A673 (cell line): ENCODE data around the gene MAP4K4. TPM values are rescaled to one million over a fixed set of nuclear protein-coding genes. Genes with fewer than 3 reads are reported as not detected.

Source experiments
- BruUV-seq: library from RNA; stranded (reverse); fragments of 400-500 nt; replicated peaks from 2 replicates; lab custom pipeline; 2021; lab: Mats Ljungman, UMichigan
- CTCF ChIA-PET: fragments of 300-600 bp; sonication (Branson Sonifier 250); formaldehyde crosslinking; loops from one replicate; lab custom pipeline; 2022; ENCODE audit warnings: antibody characterized with exemption; lab: Charles Lee
- POLR2A ChIA-PET: fragments of 300-600 bp; sonication (Branson Sonifier 250); formaldehyde crosslinking; loops from one replicate; lab custom pipeline; 2022; ENCODE audit warnings: antibody characterized with exemption; ENCODE audit not compliant: low non-redundant PET; lab: Charles Lee
- DNase-seq: peaks from one replicate; pipeline ENCODE4 v3.0.0-alpha.2; 2015; ENCODE audit warnings: low spot score
- H3K27ac ChIP-seq: fragments of 200-600 bp; sonication (generic); 2 replicates; pipeline ENCODE4 v1.5.1; 2016; ENCODE audit warnings: mixed run types, low read depth, mild to moderate bottlenecking, mixed read lengths, antibody characterized with exemption, low read length; ENCODE audit not compliant: poor library complexity, severe bottlenecking
- H3K27me3 ChIP-seq: fragments of 200-600 bp; sonication (generic); replicated peaks from 2 replicates; pipeline ENCODE4 v1.6.1; 2017; ENCODE audit warnings: mixed run types, low read depth, mild to moderate bottlenecking, mixed read lengths, antibody characterized with exemption, low read length; ENCODE audit not compliant: insufficient read depth, poor library complexity
- H3K36me3 ChIP-seq: fragments of 200-600 bp; sonication (generic); 2 replicates; pipeline ENCODE4 v1.6.1; 2016; ENCODE audit warnings: mixed run types, mild to moderate bottlenecking, mixed read lengths, antibody characterized with exemption, low read length; ENCODE audit not compliant: insufficient read depth, poor library complexity, severe bottlenecking
- H3K4me1 ChIP-seq: fragments of 200-600 bp; sonication (generic); 2 replicates; pipeline ENCODE4 v1.6.1; 2017; ENCODE audit warnings: mixed run types, mild to moderate bottlenecking, mixed read lengths, antibody characterized with exemption, low read length; ENCODE audit not compliant: insufficient read depth, poor library complexity, severe bottlenecking
- H3K4me3 ChIP-seq: fragments of 200-600 bp; sonication (generic); 2 replicates; pipeline ENCODE4 v1.5.1; 2016; ENCODE audit warnings: low read depth, mixed run types, mild to moderate bottlenecking, mixed read lengths, low read length; ENCODE audit not compliant: poor library complexity, severe bottlenecking
- H3K9me3 ChIP-seq: fragments of 200-600 bp; sonication (generic); 2 replicates; pipeline ENCODE4 v1.6.1; 2016; ENCODE audit warnings: mixed run types, low read depth, mild to moderate bottlenecking, mixed read lengths, antibody characterized with exemption, low read length; ENCODE audit not compliant: poor library complexity, severe bottlenecking
- CTCF ChIP-seq: fragments of 300-800, 200-600 bp; sonication (generic); conservative IDR thresholded peaks from 2 replicates; pipeline ENCODE4 v1.5.1; 2017; ENCODE audit warnings: low read depth, mild to moderate bottlenecking, antibody characterized with exemption, low read length, moderate library complexity, mixed read lengths
- EZH2 ChIP-seq: fragments of 200-600 bp; sonication (generic); IDR thresholded peaks from 2 replicates; pipeline ENCODE4 v1.6.1; 2017; ENCODE audit warnings: borderline replicate concordance, low read depth, mild to moderate bottlenecking, mixed read lengths, antibody characterized with exemption, low read length; ENCODE audit not compliant: poor library complexity, severe bottlenecking
- intact Hi-C: fragments of 100-400 bp; cut with micrococcal nuclease; formaldehyde crosslinking; loops from one replicate; pipeline ENCODE4 v1.10.0; 2022; ENCODE audit not compliant: unreplicated experiment
- total RNA-seq: library from RNA; stranded (reverse); gene quantifications from 2 replicates; pipeline ENCODE4 v1.2.3, GENCODE V29; 2021

Gene MAP4K4
- total RNA-seq, 1 experiment from 2014 or later, result 157 TPM

GRCh38 chr2:101871480-101871879, 174.0 kb downstream of the MAP4K4 start:
- no peak for TF ChIP-seq CTCF
- TF ChIP-seq EZH2, result no peak
- ChIA-PET CTCF (interaction anchor here (0.9 kb wide), 1 partner anchor 12 kb away, joined by 3 read pairs; no protein-coding TSS in a partner anchor), POLR2A (no interaction called here)
- Histone ChIP-seq H3K27ac (no peak overlapping the region), H3K27me3 (no peaks in the 10 kb centered on the region), H3K36me3 (peaks cover 91% of the 10 kb centered on the region), H3K4me3 (no peak overlapping the region), H3K9me3 (no peaks in the 10 kb centered on the region), H3K4me1 (no peaks in the 10 kb centered on the region)
- no peak for DNase-seq
- BruUV-seq, result no TSS peak
- intact Hi-C loops, result loop anchor here (10.0 kb wide), 1 partner anchor 457 kb away; no protein-coding TSS in a partner anchor

DNA sequence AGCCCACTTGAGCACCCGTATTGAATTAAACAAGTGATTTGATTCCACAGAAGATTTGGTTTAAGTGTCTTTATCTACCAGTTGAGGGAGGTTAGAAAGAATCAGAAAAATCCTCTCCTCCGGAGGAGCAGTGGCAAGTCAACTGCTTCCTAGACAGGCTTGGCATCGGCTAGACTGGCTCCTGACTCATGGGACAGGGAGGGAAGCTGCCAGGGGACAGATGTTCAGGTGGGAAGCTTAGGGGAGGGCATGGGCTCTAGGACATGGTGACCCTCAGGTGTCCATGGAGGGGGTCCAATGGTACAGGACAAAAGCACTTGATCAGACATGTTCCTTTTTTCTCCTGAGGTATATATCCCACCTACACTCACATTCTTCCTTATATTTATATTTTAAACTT, 175.0 kb downstream of the MAP4K4 start:
- BruUV-seq, result no TSS peak

DNA sequence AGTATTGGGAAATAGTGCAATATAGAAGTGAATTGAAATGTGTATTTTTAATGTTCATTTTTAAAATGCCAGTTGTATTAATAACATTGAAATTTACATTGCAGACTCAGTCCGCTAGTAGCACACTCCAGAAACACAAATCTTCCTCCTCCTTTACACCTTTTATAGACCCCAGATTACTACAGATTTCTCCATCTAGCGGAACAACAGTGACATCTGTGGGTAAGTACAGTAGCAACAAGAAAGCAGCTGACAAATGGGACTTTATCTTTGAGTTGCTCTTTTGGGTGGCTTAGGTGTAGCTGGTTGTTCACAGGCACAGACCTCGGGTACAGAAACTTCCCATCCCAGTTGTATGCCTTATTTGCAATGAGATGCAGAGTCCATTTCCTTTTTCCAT, 176.0 kb downstream of the MAP4K4 start:
- no peaks in the 10 kb centered on the region for H3K9me3 ChIP-seq
- peaks cover 88% of the 10 kb centered on the region for H3K36me3 ChIP-seq
- H3K4me3 ChIP-seq, result no peak overlapping the region
- no peaks in the 10 kb centered on the region for H3K27me3 ChIP-seq
- no peak overlapping the region for H3K27ac ChIP-seq
- H3K4me1 ChIP-seq, result no peaks in the 10 kb centered on the region
- ChIA-PET CTCF (interaction anchor here (1.0 kb wide), 1 partner anchor 531 kb away, joined by 3 read pairs; no protein-coding TSS in a partner anchor), POLR2A (no interaction called here)
- DNase-seq, result peak; percentile 15
- TF ChIP-seq EZH2 (no peak), CTCF (peak; percentile 43)
- intact Hi-C loops, result loop anchor here (10.0 kb wide), 1 partner anchor 459 kb away; no protein-coding TSS in a partner anchor
- no TSS peak for BruUV-seq

More for the DNA sequence above, 175.0 kb downstream of the MAP4K4 start:
- Histone ChIP-seq H3K27me3 (no peaks in the 10 kb centered on the region), H3K9me3 (no peaks in the 10 kb centered on the region), H3K4me3 (no peak overlapping the region), H3K4me1 (no peaks in the 10 kb centered on the region), H3K27ac (no peak overlapping the region), H3K36me3 (peaks cover 91% of the 10 kb centered on the region)
- intact Hi-C loops, result loop anchor here (10.0 kb wide), 1 partner anchor 458 kb away; no protein-coding TSS in a partner anchor
- CTCF ChIA-PET, result interaction anchor here (1.0 kb wide), 1 partner anchor 530 kb away, joined by 3 read pairs; no protein-coding TSS in a partner anchor
- no peak for DNase-seq
- POLR2A ChIA-PET, result no interaction called here
- TF ChIP-seq EZH2, result no peak
- TF ChIP-seq CTCF, result no peak
